ENCODE data around the gene CSMD2.

CSMD2 gene

GRCh38 chr1:33635336-33636012 is 529.6 kb downstream of the CSMD2 start:
- DNase-seq (ENCODE audit: low spot score): no peak

- DNase-seq (ENCODE audit: low spot score): no peak
Measured at GRCh38 chr1:33634806-33635205, 530.2 kb downstream of the CSMD2 start.

GRCh38 chr1:33634143-33634542 is 530.9 kb downstream of the CSMD2 start:
- no peak for DNase-seq (ENCODE audit: low spot score)

- peak; percentile 78 for DNase-seq (ENCODE audit: low spot score)
Measured at GRCh38 chr1:33633019-33633801, 531.8 kb downstream of the CSMD2 start.

GRCh38 chr1:33630686-33631085 is 534.3 kb downstream of the CSMD2 start:
- DNase-seq (ENCODE audit: low spot score): no peak

- no peak for DNase-seq (ENCODE audit: low spot score)
Measured at GRCh38 chr1:33626801-33627200, 538.2 kb downstream of the CSMD2 start.

GRCh38 chr1:33624991-33625870 is 539.8 kb downstream of the CSMD2 start:
- no peak for DNase-seq (ENCODE audit: low spot score)

- no peak for DNase-seq (ENCODE audit: low spot score)
Measured at GRCh38 chr1:33624261-33624990, 540.6 kb downstream of the CSMD2 start.

GRCh38 chr1:33623811-33624210 is 541.2 kb downstream of the CSMD2 start:
- no peak for DNase-seq (ENCODE audit: low spot score)

- DNase-seq (ENCODE audit: low spot score): no peak
Measured at GRCh38 chr1:33622757-33623156, 542.3 kb downstream of the CSMD2 start.

- no peak for DNase-seq (ENCODE audit: low spot score)
Measured at GRCh38 chr1:33618636-33619035, 546.4 kb downstream of the CSMD2 start.

GRCh38 chr1:33617451-33617850 is 547.6 kb downstream of the CSMD2 start:
- no peak for DNase-seq (ENCODE audit: low spot score)

GRCh38 chr1:33616780-33617179 is 548.2 kb downstream of the CSMD2 start:
- DNase-seq (ENCODE audit: low spot score): no peak

GRCh38 chr1:33615546-33615945 is 549.5 kb downstream of the CSMD2 start:
- DNase-seq (ENCODE audit: low spot score): no peak

- no peak for DNase-seq (ENCODE audit: low spot score)
Measured at GRCh38 chr1:33610864-33611455, 554.1 kb downstream of the CSMD2 start.

- no peak for DNase-seq (ENCODE audit: low spot score)
Measured at GRCh38 chr1:33610391-33610790, 554.6 kb downstream of the CSMD2 start.

GRCh38 chr1:33609739-33610138 is 555.3 kb downstream of the CSMD2 start:
- DNase-seq (ENCODE audit: low spot score): no peak

GRCh38 chr1:33608825-33609400 is 556.1 kb downstream of the CSMD2 start:
- DNase-seq (ENCODE audit: low spot score): no peak

GRCh38 chr1:33607444-33608005 is 557.5 kb downstream of the CSMD2 start:
- no peak for DNase-seq (ENCODE audit: low spot score)

GRCh38 chr1:33606272-33606671 is 558.8 kb downstream of the CSMD2 start:
- no peak for DNase-seq (ENCODE audit: low spot score)

GRCh38 chr1:33602271-33602670 is 562.8 kb downstream of the CSMD2 start:
- no peak for DNase-seq (ENCODE audit: low spot score)

All from CD4-positive, alpha-beta T cell treated with Interleukin-2 at 100 ng/mL for 4 hours (primary cell).